Spleen (tissue), 7 donors: ENCODE data around the gene TCF7L1.

Experiments used
- POLR2A ChIP-seq, 3 donors: fragments of 450-650 bp; IDR thresholded peaks; one replicate each; pipeline ENCODE4 v1.5.1; 2017; ENCODE audit warnings: antibody characterized with exemption in 3 of 3, mild to moderate bottlenecking in 1 of 3
- POLR2AphosphoS5 ChIP-seq, 3 donors: sonication (generic); formaldehyde crosslinking; IDR thresholded peaks; one replicate each; pipeline ENCODE4 v1.5.1; 2017; ENCODE audit warnings: antibody characterized with exemption in 3 of 3
- TF ChIP-seq, protein P1 (sequence below), 11 experiments: fragments of 200-600 bp in 7 of 11; fragments of 450-650 bp in 4 of 11; sonication (generic) in 4 of 11; IDR thresholded peaks in 8 of 11; conservative IDR thresholded peaks in 3 of 11; 1 replicate in 7 of 11; 2 replicates in 4 of 11; pipeline versions ENCODE4 v1.4.0 to v1.8.0; 2016 to 2021; ENCODE audit warnings: antibody characterized with exemption in 11 of 11, inconsistent platforms in 4 of 11, mild to moderate bottlenecking in 1 of 11
- donor health status: DM: no; HTN: no; CAD: no; lungs with moderate emphysema.
- donor health status: DM: no; HTN: no; CAD: no.
- donor health status: DM: no; HTN: no; CAD: no.

- TF ChIP-seq, protein P1, sequence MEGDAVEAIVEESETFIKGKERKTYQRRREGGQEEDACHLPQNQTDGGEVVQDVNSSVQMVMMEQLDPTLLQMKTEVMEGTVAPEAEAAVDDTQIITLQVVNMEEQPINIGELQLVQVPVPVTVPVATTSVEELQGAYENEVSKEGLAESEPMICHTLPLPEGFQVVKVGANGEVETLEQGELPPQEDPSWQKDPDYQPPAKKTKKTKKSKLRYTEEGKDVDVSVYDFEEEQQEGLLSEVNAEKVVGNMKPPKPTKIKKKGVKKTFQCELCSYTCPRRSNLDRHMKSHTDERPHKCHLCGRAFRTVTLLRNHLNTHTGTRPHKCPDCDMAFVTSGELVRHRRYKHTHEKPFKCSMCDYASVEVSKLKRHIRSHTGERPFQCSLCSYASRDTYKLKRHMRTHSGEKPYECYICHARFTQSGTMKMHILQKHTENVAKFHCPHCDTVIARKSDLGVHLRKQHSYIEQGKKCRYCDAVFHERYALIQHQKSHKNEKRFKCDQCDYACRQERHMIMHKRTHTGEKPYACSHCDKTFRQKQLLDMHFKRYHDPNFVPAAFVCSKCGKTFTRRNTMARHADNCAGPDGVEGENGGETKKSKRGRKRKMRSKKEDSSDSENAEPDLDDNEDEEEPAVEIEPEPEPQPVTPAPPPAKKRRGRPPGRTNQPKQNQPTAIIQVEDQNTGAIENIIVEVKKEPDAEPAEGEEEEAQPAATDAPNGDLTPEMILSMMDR (IDR thresholded peaks at IDR 0.05 in 8 of 11, conservative IDR thresholded peaks at IDR 0.05 in 3 of 11): no peak
- no peak for TF ChIP-seq POLR2AphosphoS5 (IDR thresholded peaks at IDR 0.05)
- no peak for TF ChIP-seq POLR2A (IDR thresholded peaks at IDR 0.05)
These were observed 22.1 kb upstream of the TCF7L1 start for GRCh38 chr2:85110991-85111560.
